Glomerular visceral epithelial cell (primary cell): ENCODE measurements around the gene EYS.
"Not testable (repeated sequence)": the region's sequence is repeated elsewhere in the genome, so short reads cannot be mapped to it uniquely, and the experiment has no call there.

Experiments used
- DNase-seq: peaks from one replicate; pipeline ENCODE4 v3.0.0-alpha.2; 2016; ENCODE audit errors: extremely low spot score

EYS gene

GRCh38 chr6:63795826-63796225, 1911.2 kb downstream of the EYS start:
- no peak for DNase-seq

DNA sequence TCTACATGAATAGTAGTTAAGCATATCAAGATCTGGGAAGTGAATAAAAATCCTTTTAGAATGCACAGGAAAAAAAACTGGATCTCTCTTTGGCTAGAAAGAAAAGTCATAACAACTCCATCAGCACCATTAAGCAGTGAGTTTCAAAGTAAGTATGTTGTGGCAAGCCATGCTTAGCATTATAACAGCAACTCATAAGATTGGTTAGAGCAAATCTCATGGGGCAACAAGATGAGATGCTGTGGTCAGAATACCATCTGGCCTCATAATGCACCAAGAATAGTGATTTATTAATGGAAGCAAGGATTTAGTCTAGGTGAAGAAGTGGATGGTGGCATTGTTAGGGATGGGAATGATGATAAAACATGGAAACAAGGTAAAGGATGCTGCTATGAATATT, 1912.0 kb downstream of the EYS start:
- no peak for DNase-seq

DNA sequence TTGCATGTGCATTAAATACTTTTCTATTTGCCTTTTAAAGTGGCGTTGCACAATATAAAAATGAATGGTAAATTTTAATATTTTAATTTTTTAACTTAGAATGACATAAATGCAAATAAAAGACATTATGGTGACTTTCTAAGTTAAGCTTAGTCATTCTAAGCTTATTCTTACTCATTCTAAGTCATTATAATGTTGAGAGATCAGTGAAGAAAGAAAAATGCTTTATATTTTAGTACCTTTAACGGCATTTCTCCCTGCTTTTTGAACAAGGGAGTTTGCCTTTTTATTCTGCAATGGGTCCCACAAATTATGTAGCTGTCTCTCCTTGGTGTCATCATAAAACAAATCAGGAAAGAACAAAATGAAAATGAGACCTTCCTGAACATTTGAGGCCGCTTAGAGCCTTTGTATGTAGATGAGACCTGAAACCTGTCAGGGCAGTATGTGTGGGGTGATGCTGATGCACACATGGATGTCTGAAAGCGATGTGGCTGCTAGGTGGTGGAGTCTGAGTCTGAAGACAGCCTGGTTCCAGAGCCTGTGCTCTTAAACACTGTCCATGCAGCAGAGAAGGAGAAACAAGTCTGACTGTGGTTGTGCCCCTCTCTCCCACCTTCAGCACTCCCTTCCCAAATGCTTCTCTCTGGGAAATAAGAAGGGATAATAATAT, 1913.4 kb downstream of the EYS start:
- no peak for DNase-seq

- DNase-seq, result no peak
Observed at GRCh38 chr6:63792736-63793464, 1914.1 kb downstream of the EYS start.

GRCh38 chr6:63790334-63790733, 1916.7 kb downstream of the EYS start:
- DNase-seq, result no peak

GRCh38 chr6:63789699-63790098, 1917.3 kb downstream of the EYS start:
- no peak for DNase-seq

DNA sequence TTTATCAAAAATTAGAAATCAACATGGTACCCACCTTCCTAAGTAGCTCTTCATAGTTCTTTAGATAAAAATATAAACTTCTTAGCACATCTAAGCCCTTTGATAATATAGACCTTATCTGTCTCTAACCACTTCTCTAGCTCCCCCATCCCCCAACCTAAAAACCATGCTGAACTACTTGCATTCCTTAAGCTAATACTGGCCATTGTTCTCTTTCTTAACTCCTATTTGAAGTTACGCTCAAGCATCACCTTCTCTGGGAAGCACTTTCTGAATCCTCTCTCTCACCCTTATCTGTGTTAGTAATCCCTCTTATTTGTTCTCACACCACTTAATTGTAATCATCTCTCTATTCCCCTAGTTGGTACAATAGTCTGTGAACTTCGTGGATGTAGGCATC, 1918.5 kb downstream of the EYS start:
- DNase-seq, result no peak

GRCh38 chr6:63787021-63787420, 1920.0 kb downstream of the EYS start:
- DNase-seq, result no peak

DNA sequence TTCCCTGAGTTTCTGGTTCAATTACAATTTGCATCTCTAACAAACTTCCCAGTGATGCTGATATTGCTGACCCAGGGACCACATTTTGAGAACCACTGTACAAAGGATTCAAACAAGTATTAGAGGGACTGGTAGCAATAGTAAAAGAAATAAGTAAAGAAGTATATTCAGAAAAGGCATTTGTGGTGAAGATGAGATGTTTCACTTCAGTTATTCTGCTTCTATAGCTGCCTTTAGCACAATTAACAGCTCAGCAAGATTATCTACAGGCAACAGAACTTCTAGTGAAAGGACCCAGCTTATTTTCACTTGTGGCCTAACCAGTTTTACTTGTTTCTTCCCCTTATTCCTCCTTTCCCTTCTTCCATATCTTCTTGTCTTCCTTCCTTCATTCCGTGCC, 1922.0 kb downstream of the EYS start:
- no peak for DNase-seq

DNA sequence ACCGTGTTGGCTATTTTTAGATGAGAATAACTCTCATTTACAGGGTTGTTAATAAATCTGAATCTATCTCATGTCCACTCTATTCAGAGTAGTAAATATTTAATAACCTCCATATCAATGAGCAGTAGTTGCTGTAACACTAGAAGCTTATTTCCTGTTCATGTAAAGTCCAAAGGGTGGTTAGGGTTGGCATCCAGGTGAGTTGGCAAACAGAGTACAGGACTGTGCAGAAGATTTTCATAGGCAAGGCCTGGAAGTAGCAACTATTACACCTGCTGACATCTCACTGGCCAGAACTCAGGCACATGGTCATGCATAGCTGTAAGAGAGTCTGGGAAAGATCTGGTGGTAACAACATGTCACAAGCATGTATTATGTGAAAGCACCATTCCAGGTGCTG, 1923.9 kb downstream of the EYS start:
- DNase-seq, result no peak

DNA sequence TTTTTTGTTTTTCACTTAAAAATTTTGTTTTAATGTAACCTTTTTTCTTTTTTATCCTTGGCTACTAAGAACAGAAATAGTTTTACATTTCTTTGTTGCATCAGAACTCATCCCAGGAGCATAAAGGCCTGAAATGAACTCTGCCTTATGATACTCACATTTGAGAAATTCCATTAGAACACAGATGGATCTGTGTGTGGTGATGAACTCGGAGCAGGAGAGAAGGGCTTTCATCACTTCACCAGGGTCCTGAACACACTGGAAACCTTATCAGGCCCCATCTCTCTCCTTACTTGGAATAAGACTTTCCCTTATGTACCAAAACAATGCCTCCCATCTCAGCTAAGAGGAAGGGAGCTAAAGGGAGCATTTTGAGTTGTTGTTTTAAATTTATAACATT, 1932.1 kb downstream of the EYS start:
- DNase-seq, result no peak

GRCh38 chr6:63773200-63773599, 1933.8 kb downstream of the EYS start:
- no peak for DNase-seq

- no peak for DNase-seq
Observed at GRCh38 chr6:63765828-63766227, 1941.2 kb downstream of the EYS start.

- peak; percentile 60 for DNase-seq
Observed at GRCh38 chr6:63764318-63764916, 1942.6 kb downstream of the EYS start.

DNA sequence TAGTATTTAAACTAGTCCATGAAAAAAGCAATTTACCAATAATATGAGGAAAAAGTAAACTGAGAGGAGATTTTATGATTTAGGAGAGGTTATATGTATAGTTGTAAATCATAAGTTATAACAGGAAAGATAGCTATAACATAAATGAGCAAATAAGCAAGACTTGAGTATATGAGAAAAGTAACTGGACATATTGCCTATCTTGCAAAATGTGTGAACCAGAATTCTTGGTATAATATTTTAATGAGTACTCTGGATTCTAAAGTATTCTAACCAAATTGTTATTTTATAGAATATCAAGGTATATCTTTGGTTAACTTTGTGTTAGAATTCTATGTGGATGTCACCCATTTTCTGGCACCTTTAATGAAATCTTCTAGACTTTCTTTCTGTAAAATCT, 1946.8 kb downstream of the EYS start:
- no peak for DNase-seq

GRCh38 chr6:63759605-63760105, 1947.4 kb downstream of the EYS start:
- DNase-seq, result no peak

- DNase-seq, result no peak
Observed at GRCh38 chr6:63757826-63758225, 1949.2 kb downstream of the EYS start.

DNA sequence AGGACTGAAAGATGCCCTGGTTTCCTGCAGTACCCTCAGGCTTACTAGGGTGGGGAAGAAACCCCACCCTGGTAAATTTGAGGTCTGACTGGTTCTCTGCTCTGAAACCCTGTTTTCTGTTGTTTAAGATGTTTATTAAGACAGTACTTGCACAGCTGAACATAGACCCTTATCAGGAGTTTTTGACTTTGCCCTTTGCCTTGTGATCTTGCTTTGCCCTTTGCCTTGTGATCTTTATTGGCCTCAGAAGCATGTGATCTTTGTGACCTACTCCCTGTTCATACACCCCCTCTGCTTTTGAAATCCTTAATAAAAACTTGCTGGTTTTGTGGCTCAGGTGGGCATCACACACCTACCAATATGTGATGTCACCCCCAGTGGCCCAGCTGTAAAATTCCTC, 1949.8 kb downstream of the EYS start:
- not testable (repeated sequence) for DNase-seq

GRCh38 chr6:63750400-63750799, 1956.6 kb downstream of the EYS start:
- DNase-seq, result no peak

DNA sequence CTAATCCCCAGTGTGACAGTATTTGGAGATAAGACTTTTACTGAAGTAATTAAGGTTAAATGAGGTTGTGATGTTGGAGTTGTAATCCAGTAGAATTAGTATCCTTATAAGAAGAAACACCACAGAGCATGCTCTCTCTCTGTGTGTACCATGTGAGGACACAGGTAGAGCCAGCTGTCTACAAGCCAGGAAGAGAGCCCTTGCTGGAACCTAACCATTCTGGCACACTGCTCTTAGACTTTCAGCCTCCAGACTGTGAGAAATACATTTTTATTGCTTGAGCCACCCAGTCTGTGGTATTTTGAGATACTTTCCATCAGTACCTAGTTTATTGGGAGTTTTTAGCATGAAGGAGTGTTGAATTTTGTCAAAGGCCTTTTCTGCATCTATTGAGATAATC, 1961.2 kb downstream of the EYS start:
- DNase-seq, result no peak

DNA sequence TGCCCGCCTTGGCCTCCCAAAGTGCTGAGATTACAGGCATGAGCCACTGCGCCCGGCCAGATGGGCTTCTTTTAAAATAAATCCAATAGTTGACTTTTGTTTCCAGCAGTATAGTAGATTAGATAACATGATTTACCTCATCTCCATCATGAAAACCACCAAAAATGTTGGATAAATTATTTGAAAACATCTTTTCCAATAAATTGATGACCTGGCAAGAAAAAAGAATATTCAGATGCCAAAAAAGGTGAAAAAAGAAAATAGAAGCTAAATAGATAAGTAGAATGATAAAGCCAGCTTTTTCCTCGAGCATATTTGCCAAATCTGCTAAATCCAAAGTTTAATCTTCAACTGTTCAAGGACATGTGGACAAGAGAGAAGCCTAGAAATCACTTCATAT, 1962.2 kb downstream of the EYS start:
- no peak for DNase-seq

GRCh38 chr6:63743691-63744090, 1963.3 kb downstream of the EYS start:
- no peak for DNase-seq

DNA sequence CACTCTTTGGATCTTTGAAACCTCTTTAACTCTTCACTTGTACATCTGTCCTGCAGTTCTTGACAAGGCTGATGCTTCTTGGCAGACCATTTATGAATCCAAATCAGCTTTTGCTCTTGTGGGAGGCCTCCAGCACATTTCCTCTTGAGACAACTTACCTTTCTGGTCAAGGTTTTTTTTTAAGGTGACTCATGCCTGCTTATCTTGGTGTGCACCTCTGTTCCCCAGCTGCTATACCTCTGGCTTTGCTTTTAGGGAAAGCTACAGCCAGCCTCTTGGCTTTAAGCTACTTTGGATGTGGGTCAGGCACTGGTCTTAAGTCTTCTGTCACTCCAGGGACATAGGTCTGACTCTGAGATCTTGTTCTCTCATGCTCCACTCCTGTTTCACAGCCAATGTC, 1965.0 kb downstream of the EYS start:
- DNase-seq, result no peak
